K562 (cell line): Measurements from ENCODE around the gene CALU. TPM values are rescaled to one million over a fixed set of nuclear protein-coding genes. Genes with fewer than 3 reads are reported as not detected.

ENCODE experiments used
- ATAC-seq: fragments of 200-7000 bp; cut with Tn5 transposase; 3 replicates; pipeline ENCODE4 v1.9.1; 2020; ENCODE audit warnings: moderate library complexity
- BruUV-seq: library from RNA; stranded (reverse); fragments of 400-500 nt; replicated peaks from 2 replicates; lab custom pipeline; 2021; lab: Mats Ljungman, UMichigan
- CTCF ChIA-PET: fragments of 300-600 bp; formaldehyde crosslinking; extraction: SDS; loops from one replicate; lab custom pipeline; 2021; ENCODE audit warnings: low intra/inter-chr PET ratio; lab: Yijun Ruan, JAX
- POLR2A ChIA-PET: fragments of 300-600, 350-650 bp; sonication (Branson Sonifier 250); formaldehyde crosslinking; extraction: SDS; loops from one replicate; lab custom pipeline; 2021; ENCODE audit warnings: antibody characterized with exemption, inconsistent platforms; lab: Yijun Ruan, JAX
- DNase-seq, 4 experiments: peaks; one replicate each; pipeline versions ENCODE4 v3.0.0 to v3.0.0-alpha.2; 2011 to 2018; ENCODE audit warnings: low spot score in 3 of 4, mixed read lengths in 3 of 4; ENCODE audit errors: extremely low read depth in 1 of 4
- FAIRE-seq: peaks from 2 replicates; lab custom pipeline; 2011; peaks lifted over from hg19 to GRCh38; lab: Jason Lieb, UNC
- H2AFZ ChIP-seq: 2 replicates; pipeline ENCODE4 v1.6.0; 2011; ENCODE audit warnings: low read depth, low read length, control low read depth, inconsistent platforms
- H3K27ac ChIP-seq: fragments of 200-600 bp; 3 replicates; pipeline ENCODE4 v1.8.0; 2011; ENCODE audit warnings: low read depth, mild to moderate bottlenecking, control low read depth, inconsistent platforms, low read length, moderate library complexity, mixed read lengths; ENCODE audit errors: extremely low read depth
- H3K27me3 ChIP-seq, 2 experiments: fragments of 300-600 bp in 1 of 2; 2 replicates in 1 of 2; 3 replicates in 1 of 2; pipeline versions ENCODE4 v1.6.0 to v1.8.0; 2011; ENCODE audit warnings: inconsistent platforms in 2 of 2, low read length in 2 of 2, mild to moderate bottlenecking in 1 of 2, mixed read lengths in 1 of 2, moderate library complexity in 1 of 2; ENCODE audit not compliant: control insufficient read depth in 2 of 2, insufficient read depth in 2 of 2
- H3K36me3 ChIP-seq: fragments of 300-600 bp; 3 replicates; pipeline ENCODE4 v1.8.0; 2011; ENCODE audit warnings: mild to moderate bottlenecking, low read length, inconsistent platforms; ENCODE audit not compliant: control insufficient read depth, insufficient read depth
- H3K4me1 ChIP-seq, 2 experiments: fragments of 200-600 bp in 1 of 2; replicated peaks in 1 of 2; 2 replicates in 1 of 2; 3 replicates in 1 of 2; pipeline versions ENCODE4 v1.5.1 to v1.8.0; 2011; ENCODE audit warnings: inconsistent platforms in 2 of 2, low read length in 2 of 2, mild to moderate bottlenecking in 1 of 2, mixed read lengths in 1 of 2, moderate library complexity in 1 of 2; ENCODE audit not compliant: control insufficient read depth in 2 of 2, insufficient read depth in 2 of 2
- H3K4me2 ChIP-seq: 2 replicates; pipeline ENCODE4 v1.6.1; 2011; ENCODE audit warnings: low read length, control low read depth, inconsistent platforms, mixed read lengths; ENCODE audit not compliant: insufficient read depth
- H3K4me3 ChIP-seq: fragments of 200-600 bp; sonication (generic), shearing (Covaris generic); 2 replicates; pipeline ENCODE4 v1.5.1; 2016; ENCODE audit warnings: control low read depth, inconsistent platforms
- H3K79me2 ChIP-seq: fragments of 200-600 bp; 3 replicates; pipeline ENCODE4 v1.8.0; 2011; ENCODE audit warnings: low read length, inconsistent platforms; ENCODE audit not compliant: control insufficient read depth, insufficient read depth
- H3K9ac ChIP-seq, 2 experiments: 2 replicates each; pipeline versions ENCODE4 v1.6.0 to v1.6.1; 2011; ENCODE audit warnings: low read depth in 2 of 2, low read length in 2 of 2, control low read depth in 1 of 2, inconsistent platforms in 1 of 2, mild to moderate bottlenecking in 1 of 2, mixed read lengths in 1 of 2; ENCODE audit not compliant: insufficient read depth in 1 of 2
- H3K9me1 ChIP-seq: one replicate; pipeline ENCODE4 v1.6.0; 2011; ENCODE audit warnings: inconsistent platforms, mild to moderate bottlenecking, low read length, moderate library complexity; ENCODE audit not compliant: control insufficient read depth, insufficient read depth
- H3K9me3 ChIP-seq: replicated peaks from 2 replicates; pipeline ENCODE4 v1.5.1; 2011; ENCODE audit warnings: low read depth, low read length, inconsistent platforms; ENCODE audit not compliant: control insufficient read depth, insufficient read depth
- H4K20me1 ChIP-seq: replicated peaks from 2 replicates; pipeline ENCODE4 v1.6.1; 2011; ENCODE audit warnings: low read length, inconsistent platforms, mixed read lengths; ENCODE audit not compliant: control insufficient read depth, insufficient read depth
- EGR1 ChIP-seq: fragments of 450-650 bp; conservative IDR thresholded peaks from 2 replicates; pipeline ENCODE4 v1.6.1; 2017; ENCODE audit warnings: mild to moderate bottlenecking
- EP400 ChIP-seq: fragments of 450-650 bp; IDR thresholded peaks from 2 replicates; pipeline ENCODE4 v1.6.1; 2017; ENCODE audit warnings: antibody characterized with exemption, mild to moderate bottlenecking, moderate library complexity
- KAT7 ChIP-seq: sonication (generic); formaldehyde crosslinking; IDR thresholded peaks from 2 replicates; pipeline ENCODE4 v1.8.0; 2022; ENCODE audit warnings: missing genetic modification reagents, mild to moderate bottlenecking, borderline replicate concordance
- L3MBTL2 ChIP-seq: fragments of 450-650 bp; IDR thresholded peaks from 2 replicates; pipeline ENCODE4 v1.6.1; 2016; ENCODE audit warnings: mild to moderate bottlenecking, moderate library complexity
- MYC ChIP-seq, 2 experiments: fragments of 250-450 bp in 1 of 2; sonication (Bioruptor Pico) in 1 of 2; IDR thresholded peaks; 2 replicates each; pipeline versions ENCODE4 v1.5.1 to v1.6.1; 2012 to 2021; ENCODE audit warnings: low read depth in 2 of 2, borderline replicate concordance in 1 of 2, improper control_type of control experiment in 1 of 2, low read length in 1 of 2, mild to moderate bottlenecking in 1 of 2, moderate library complexity in 1 of 2
- NFE2 ChIP-seq: IDR thresholded peaks from 2 replicates; pipeline ENCODE4 v1.6.1; 2014; ENCODE audit warnings: antibody characterized with exemption, low read depth
- PHB2 ChIP-seq: fragments of 450-650 bp; IDR thresholded peaks from 2 replicates; pipeline ENCODE4 v1.6.1; 2017; ENCODE audit warnings: low read depth
- SMARCE1 ChIP-seq: fragments of 450-650 bp; IDR thresholded peaks from 2 replicates; pipeline ENCODE4 v1.7.1; 2016; ENCODE audit warnings: mild to moderate bottlenecking
- SP1 ChIP-seq: sonication (generic); formaldehyde crosslinking; IDR thresholded peaks from 2 replicates; pipeline ENCODE4 v1.8.1; 2022; ENCODE audit warnings: mild to moderate bottlenecking, missing genetic modification reagents
- ZNF785 ChIP-seq: fragments of 250-450 bp; sonication (Bioruptor Pico); IDR thresholded peaks from 2 replicates; pipeline ENCODE4 v1.4.0; 2020; ENCODE audit warnings: mild to moderate bottlenecking
- WGBS: fragments of 100-300 bp; shearing (Covaris generic); methylation state at CpG from one replicate; pipeline ENCODE4 v1.1.6; 2016; ENCODE audit warnings: low coverage, mixed read lengths; ENCODE audit not compliant: insufficient coverage; ENCODE audit errors: missing lambda C conversion rate; 5-methylcytosine and 5-hydroxymethylcytosine counted together
- in situ Hi-C: fragments of 300-500 bp; cut with MboI; formaldehyde crosslinking; loops from 4 replicates; pipeline ENCODE4 v1.15.0; 2018; ENCODE audit warnings: inconsistent platforms, mixed read lengths
- intact Hi-C: fragments of 100-400 bp; cut with micrococcal nuclease; formaldehyde crosslinking; loops from 2 replicates; pipeline ENCODE4 v1.14.2; 2022
- polyA plus RNA-seq, 8 experiments: library from polyadenylated mRNA; depleted of rRNA in 4 of 8; stranded (reverse) in 5 of 8; unstranded in 3 of 8; fragments of >200 nt; fragmentation: Nextera tagmentation in 2 of 8; fragmentation: Illumina TruSeq in 1 of 8; extraction: Ambion mirVana in 2 of 8; extraction: Trizol in 1 of 8; gene quantifications; 2 replicates each; pipeline versions ENCODE4 v1.2.1 to v1.2.3, GENCODE V29; 2011 to 2014; ENCODE audit warnings: inconsistent platforms in 1 of 8, missing spikeins in 1 of 8
- total RNA-seq, 7 experiments: library from RNA; depleted of rRNA in 6 of 7; stranded (reverse); fragments of >200 nt in 6 of 7; fragmentation: Illumina TruSeq in 2 of 7; extraction: Trizol in 2 of 7; gene quantifications; 2 replicates each; pipeline versions ENCODE4 v1.2.1 to v1.2.3, GENCODE V29; 2011 to 2021; ENCODE audit warnings: low replicate concordance in 1 of 7
- TF ChIP-seq, protein P1 (sequence below): fragments of 450-650 bp; IDR thresholded peaks from 2 replicates; pipeline ENCODE4 v1.6.1; 2018; ENCODE audit not compliant: partially characterized antibody
- TF ChIP-seq, protein P2 (sequence below): sonication (generic); formaldehyde crosslinking; IDR thresholded peaks from 2 replicates; pipeline ENCODE4 v1.8.0; 2023; ENCODE audit warnings: missing genetic modification reagents, mild to moderate bottlenecking, borderline replicate concordance

The CALU gene
- total and polyA plus RNA-seq, 9 of the 15 experiments (the other 6 are each of a cell fraction or from before 2014, with no cell fraction given) = 166 to 286 (median 215) TPM

DNA sequence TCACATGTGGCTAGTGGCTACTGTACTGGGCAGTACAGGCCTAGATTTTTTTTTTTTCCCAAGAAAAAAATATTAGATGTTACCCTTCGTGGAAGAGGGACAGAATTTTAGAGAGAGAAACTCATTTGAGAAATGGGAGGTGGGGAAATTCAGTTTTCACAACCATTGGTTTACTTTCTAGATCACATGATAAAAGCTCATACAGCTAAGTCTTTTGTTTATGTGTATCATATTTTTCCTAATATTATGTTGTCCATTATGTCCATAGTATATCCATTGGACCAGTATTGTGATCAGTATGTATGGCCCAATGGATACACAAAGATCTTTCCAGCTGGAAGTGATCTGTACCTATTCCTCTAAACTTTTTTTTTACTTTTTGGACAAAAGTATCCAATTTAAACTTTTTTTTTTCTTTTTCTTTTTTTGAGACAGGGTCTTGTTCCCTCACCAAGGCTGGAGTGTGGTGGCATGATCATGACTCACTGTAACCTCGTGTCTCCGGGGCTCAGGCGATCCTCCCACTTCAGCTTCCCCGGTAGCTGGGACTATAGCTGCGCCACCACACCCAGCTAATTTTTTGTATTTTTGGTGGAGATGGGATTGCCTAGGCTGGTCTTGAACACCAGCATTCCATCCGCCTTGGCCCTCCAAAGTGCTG is 4.1 kb downstream of the CALU start:
- Histone ChIP-seq H3K4me3 (no peak overlapping the region), H3K9me1 (peaks cover 5% of the 10 kb centered on the region), H3K27ac (peak overlapping the region; percentile 38), H3K79me2 (peaks cover 98% of the 10 kb centered on the region), H4K20me1 (peaks cover 77% of the 10 kb centered on the region), H3K4me2 (peak overlapping the region; percentile 26; the same call in 1 of the 2 replicates), H3K9me3 (no peaks in the 10 kb centered on the region), H3K9ac (peak overlapping the region; percentile 56 to 97; a peak in 3 of 4 replicates), H3K4me1 (peaks cover 19 to 51% of the 10 kb centered on the region in 2 experiments), H3K36me3 (peaks cover 76% of the 10 kb centered on the region), H3K27me3 (no peaks in the 10 kb centered on the region), H2AFZ (no peak overlapping the region)
- POLR2A ChIA-PET = interaction anchor here (0.8 to 10.5 kb wide), 5 partner anchors 12 to 119 kb away, joined by 3 to 242 read pairs (median 40); partner anchors contain the start of gene ATP6V1F
- intact Hi-C loops (no loop called here), in situ Hi-C loops (no loop called here)
- no TSS peak for BruUV-seq
- ATAC-seq (0 out of 3 replicates have a peak, but pooled peaks have one; percentile 9), DNase-seq (peak in 1 of 4 experiments; percentile 83), FAIRE-seq (no peak)
- 24% methylated on average over 7 of the region's 7 CpGs for WGBS
- CTCF ChIA-PET = no interaction called here
- TF ChIP-seq NFE2 (peak; percentile 29; the same call in 1 of the 2 replicates), L3MBTL2 (peak; percentile 45; the same call in 1 of the 2 replicates), SMARCE1 (peak; percentile 73), SP1 (CRISPR knock-in tag) (peak; percentile 26; the same call in 1 of the 2 replicates), KAT7 (no peak), ZNF785 (CRISPR knock-in tag) (no peak), EP400 (0 out of 2 replicates have a peak, but pooled peaks have one; percentile 35), PHB2 (0 out of 2 replicates have a peak, but pooled peaks have one; percentile 49), MYC (IDR thresholded peaks at IDR 0.05; ENCODE audit: low read depth, low read length) (peak; percentile 72), MYC (CRISPR knock-in tag; IDR thresholded peaks at IDR 0.05; ENCODE audit: borderline replicate concordance, low read depth) (no peak), EGR1 (peak; percentile 28)
- TF ChIP-seq, protein P1, sequence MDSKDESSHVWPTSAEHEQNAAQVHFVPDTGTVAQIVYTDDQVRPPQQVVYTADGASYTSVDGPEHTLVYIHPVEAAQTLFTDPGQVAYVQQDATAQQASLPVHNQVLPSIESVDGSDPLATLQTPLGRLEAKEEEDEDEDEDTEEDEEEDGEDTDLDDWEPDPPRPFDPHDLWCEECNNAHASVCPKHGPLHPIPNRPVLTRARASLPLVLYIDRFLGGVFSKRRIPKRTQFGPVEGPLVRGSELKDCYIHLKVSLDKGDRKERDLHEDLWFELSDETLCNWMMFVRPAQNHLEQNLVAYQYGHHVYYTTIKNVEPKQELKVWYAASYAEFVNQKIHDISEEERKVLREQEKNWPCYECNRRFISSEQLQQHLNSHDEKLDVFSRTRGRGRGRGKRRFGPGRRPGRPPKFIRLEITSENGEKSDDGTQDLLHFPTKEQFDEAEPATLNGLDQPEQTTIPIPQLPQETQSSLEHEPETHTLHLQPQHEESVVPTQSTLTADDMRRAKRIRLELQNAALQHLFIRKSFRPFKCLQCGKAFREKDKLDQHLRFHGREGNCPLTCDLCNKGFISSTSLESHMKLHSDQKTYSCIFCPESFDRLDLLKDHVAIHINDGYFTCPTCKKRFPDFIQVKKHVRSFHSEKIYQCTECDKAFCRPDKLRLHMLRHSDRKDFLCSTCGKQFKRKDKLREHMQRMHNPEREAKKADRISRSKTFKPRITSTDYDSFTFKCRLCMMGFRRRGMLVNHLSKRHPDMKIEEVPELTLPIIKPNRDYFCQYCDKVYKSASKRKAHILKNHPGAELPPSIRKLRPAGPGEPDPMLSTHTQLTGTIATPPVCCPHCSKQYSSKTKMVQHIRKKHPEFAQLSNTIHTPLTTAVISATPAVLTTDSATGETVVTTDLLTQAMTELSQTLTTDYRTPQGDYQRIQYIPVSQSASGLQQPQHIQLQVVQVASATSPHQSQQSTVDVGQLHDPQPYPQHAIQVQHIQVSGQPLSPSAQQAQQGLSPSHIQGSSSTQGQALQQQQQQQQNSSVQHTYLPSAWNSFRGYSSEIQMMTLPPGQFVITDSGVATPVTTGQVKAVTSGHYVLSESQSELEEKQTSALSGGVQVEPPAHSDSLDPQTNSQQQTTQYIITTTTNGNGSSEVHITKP = no peak
- TF ChIP-seq, protein P2, sequence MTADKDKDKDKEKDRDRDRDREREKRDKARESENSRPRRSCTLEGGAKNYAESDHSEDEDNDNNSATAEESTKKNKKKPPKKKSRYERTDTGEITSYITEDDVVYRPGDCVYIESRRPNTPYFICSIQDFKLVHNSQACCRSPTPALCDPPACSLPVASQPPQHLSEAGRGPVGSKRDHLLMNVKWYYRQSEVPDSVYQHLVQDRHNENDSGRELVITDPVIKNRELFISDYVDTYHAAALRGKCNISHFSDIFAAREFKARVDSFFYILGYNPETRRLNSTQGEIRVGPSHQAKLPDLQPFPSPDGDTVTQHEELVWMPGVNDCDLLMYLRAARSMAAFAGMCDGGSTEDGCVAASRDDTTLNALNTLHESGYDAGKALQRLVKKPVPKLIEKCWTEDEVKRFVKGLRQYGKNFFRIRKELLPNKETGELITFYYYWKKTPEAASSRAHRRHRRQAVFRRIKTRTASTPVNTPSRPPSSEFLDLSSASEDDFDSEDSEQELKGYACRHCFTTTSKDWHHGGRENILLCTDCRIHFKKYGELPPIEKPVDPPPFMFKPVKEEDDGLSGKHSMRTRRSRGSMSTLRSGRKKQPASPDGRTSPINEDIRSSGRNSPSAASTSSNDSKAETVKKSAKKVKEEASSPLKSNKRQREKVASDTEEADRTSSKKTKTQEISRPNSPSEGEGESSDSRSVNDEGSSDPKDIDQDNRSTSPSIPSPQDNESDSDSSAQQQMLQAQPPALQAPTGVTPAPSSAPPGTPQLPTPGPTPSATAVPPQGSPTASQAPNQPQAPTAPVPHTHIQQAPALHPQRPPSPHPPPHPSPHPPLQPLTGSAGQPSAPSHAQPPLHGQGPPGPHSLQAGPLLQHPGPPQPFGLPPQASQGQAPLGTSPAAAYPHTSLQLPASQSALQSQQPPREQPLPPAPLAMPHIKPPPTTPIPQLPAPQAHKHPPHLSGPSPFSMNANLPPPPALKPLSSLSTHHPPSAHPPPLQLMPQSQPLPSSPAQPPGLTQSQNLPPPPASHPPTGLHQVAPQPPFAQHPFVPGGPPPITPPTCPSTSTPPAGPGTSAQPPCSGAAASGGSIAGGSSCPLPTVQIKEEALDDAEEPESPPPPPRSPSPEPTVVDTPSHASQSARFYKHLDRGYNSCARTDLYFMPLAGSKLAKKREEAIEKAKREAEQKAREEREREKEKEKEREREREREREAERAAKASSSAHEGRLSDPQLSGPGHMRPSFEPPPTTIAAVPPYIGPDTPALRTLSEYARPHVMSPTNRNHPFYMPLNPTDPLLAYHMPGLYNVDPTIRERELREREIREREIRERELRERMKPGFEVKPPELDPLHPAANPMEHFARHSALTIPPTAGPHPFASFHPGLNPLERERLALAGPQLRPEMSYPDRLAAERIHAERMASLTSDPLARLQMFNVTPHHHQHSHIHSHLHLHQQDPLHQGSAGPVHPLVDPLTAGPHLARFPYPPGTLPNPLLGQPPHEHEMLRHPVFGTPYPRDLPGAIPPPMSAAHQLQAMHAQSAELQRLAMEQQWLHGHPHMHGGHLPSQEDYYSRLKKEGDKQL = no peak
